Measurements from ENCODE around the gene PTPRM.

The PTPRM gene

GRCh38 chr18:8361941-8362471 is 794.9 kb downstream of the PTPRM start:
- H3K4me3 ChIP-seq (ENCODE audit: low read length), result no peak overlapping the region
- TF ChIP-seq, protein P1, sequence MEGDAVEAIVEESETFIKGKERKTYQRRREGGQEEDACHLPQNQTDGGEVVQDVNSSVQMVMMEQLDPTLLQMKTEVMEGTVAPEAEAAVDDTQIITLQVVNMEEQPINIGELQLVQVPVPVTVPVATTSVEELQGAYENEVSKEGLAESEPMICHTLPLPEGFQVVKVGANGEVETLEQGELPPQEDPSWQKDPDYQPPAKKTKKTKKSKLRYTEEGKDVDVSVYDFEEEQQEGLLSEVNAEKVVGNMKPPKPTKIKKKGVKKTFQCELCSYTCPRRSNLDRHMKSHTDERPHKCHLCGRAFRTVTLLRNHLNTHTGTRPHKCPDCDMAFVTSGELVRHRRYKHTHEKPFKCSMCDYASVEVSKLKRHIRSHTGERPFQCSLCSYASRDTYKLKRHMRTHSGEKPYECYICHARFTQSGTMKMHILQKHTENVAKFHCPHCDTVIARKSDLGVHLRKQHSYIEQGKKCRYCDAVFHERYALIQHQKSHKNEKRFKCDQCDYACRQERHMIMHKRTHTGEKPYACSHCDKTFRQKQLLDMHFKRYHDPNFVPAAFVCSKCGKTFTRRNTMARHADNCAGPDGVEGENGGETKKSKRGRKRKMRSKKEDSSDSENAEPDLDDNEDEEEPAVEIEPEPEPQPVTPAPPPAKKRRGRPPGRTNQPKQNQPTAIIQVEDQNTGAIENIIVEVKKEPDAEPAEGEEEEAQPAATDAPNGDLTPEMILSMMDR (conservative IDR thresholded peaks at IDR 0.05; ENCODE audit: low read depth, low read length), result no peak
- DNase-seq (ENCODE audit: low read depth), result no peak

GRCh38 chr18:8362863-8363262 is 795.7 kb downstream of the PTPRM start:
- H3K4me3 ChIP-seq (ENCODE audit: low read length), result no peak overlapping the region
- TF ChIP-seq, protein P1 (conservative IDR thresholded peaks at IDR 0.05; ENCODE audit: low read depth, low read length), result no peak
- no peak for DNase-seq (ENCODE audit: low read depth)

GRCh38 chr18:8364385-8364784 is 797.3 kb downstream of the PTPRM start:
- no peak for DNase-seq (ENCODE audit: low read depth)
- TF ChIP-seq, protein P1 (conservative IDR thresholded peaks at IDR 0.05; ENCODE audit: low read depth, low read length), result no peak

DNA sequence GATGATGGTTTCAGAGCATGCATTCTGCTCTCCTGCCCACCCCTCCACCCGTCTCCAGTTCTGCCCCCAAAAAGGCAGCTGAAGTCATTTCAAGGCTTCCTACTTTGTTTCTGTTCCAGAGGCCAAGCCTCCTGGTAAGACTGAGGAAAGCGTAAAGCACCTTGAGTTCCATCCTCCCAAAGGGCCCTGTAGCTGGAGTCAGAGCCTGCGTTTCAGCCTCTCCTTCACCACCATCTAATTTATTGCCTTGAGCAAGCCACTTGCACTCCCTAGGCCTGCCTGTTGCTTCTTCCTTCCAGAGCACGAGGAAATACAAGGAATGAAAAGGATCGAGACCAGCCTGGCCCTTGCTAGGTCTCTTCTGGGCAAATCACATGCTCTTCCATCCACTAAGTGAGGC is 797.9 kb downstream of the PTPRM start:
- no peak for DNase-seq (ENCODE audit: low read depth)
- no peak overlapping the region for H3K4me3 ChIP-seq (ENCODE audit: low read length)
- TF ChIP-seq, protein P1 (conservative IDR thresholded peaks at IDR 0.05; ENCODE audit: low read depth, low read length), result no peak

More at GRCh38 chr18:8364385-8364784, 797.3 kb downstream of the PTPRM start:
- H3K4me3 ChIP-seq (ENCODE audit: low read length), result no peak overlapping the region

GRCh38 chr18:8365528-8365927 is 798.4 kb downstream of the PTPRM start:
- no peak for DNase-seq (ENCODE audit: low read depth)
- H3K4me3 ChIP-seq (ENCODE audit: low read length), result no peak overlapping the region
- TF ChIP-seq, protein P1 (conservative IDR thresholded peaks at IDR 0.05; ENCODE audit: low read depth, low read length), result no peak

DNA sequence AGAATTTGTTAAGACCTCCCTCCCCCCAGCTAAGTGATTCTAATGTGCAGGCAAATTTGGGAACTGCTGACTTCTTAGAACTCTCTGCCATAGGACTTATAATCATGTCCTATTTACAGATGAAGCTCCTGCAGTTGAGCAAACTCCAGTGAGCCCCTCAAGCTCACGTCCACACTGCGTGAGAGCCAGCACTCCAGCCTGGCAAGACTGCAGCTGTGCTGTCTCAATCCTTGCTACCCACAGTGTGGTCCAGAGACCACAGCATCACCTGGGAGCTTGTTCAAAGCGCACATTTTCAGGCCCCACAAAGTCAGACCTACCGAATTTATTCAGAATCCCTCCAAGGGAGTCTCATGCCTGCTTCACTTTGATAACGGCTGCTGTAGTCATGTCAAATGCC is 799.0 kb downstream of the PTPRM start:
- no peak overlapping the region for H3K4me3 ChIP-seq (ENCODE audit: low read length)
- TF ChIP-seq, protein P1 (conservative IDR thresholded peaks at IDR 0.05; ENCODE audit: low read depth, low read length), result no peak
- no peak for DNase-seq (ENCODE audit: low read depth)

DNA sequence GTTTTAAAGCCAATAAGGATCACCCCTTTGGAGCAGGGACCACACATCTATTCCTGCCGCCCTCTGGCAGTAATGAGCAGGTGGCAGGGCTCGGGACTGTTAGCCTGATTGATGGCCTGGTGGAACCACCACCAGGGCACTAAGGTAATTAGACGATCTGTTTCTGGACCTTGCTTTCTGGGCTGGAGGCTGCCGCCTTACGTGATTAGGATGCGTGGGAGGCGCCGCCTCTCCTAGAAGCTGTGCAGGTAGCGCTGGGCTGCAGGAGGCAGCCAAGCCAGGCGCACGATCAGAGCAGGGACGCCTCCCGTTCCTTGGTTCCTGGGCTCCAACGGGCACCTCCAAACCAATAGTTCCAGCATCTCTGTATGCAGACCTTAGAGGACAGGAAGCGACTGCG is 799.5 kb downstream of the PTPRM start:
- TF ChIP-seq, protein P1 (conservative IDR thresholded peaks at IDR 0.05; ENCODE audit: low read depth, low read length), result no peak
- no peak for DNase-seq (ENCODE audit: low read depth)
- no peak overlapping the region for H3K4me3 ChIP-seq (ENCODE audit: low read length)
